GM19328 (cell line): ENCODE measurements around the gene AMDHD1.

ENCODE experiments used
- ATAC-seq: cut with Tn5 transposase; IDR thresholded peaks from one replicate; pipeline ENCODE4 v1.9.1; 2021; ENCODE audit warnings: mild to moderate bottlenecking, moderate library complexity; ENCODE audit not compliant: unreplicated experiment

The AMDHD1 gene

GRCh38 chr12:95943330-95943842 is at the start of gene AMDHD1:
AMDHD1 (plus strand) TSS chr12:95943331; CDS start chr12:95943399, 68 bp downstream.
- ATAC-seq, result peak; percentile 51

DNA sequence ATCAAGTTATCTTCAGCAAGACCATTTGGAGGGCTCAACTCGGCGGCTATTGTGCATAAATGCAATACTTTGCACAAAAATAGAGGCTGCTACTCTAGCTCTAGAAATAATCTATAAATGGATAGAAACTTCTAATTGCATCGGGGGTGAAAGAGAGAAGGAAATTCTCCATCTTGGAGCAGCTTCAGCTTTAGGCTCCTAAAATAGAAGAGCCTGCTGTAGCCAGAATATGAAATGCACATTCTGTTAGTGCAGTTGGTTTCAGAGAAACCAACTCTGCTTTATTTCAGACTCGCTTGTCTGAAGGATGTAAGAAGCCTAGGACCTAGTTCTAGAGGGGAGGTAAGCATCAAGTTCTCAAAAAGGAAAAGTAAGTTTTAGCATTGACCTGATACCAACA is 46.3 kb upstream of the AMDHD1 start:
- ATAC-seq, result no peak

DNA sequence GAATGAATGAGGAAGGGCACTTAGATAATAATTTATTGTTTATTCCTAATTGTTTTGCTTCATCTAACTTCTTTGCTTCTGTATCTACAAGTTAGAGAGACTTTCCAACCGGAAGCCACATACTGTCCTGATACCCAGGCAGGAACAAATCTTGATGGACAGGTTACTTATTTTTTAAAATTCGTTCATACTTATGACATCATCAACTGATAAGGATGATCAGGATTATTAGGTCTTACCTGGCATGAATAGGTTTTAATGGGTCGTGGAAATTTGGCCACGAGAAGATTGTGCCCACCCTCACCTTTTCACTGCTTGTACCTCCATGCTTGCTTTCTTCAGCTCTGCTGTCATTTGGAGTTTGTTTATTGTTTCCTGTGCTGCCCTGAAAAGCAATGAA is 45.0 kb upstream of the AMDHD1 start:
- no peak for ATAC-seq

GRCh38 chr12:95908573-95908972 is 34.6 kb upstream of the AMDHD1 start:
- no peak for ATAC-seq

DNA sequence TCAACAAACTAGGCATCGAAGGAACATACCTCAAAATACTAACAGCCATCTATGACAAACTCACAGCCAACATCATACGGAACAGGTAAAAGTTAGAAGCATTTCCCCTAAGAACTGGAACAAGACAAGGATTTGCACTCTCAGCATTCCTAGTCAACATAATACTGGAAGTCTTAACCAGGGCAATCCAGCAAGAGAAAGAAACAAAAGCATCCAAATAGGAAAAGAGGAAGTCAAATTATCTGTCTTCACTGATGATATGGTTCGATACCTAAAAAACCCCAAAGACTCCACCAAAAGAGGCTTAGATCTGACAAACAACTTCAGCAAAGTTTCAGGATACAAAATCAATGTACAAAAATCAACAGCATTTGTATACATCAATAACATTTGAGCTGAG is 33.3 kb upstream of the AMDHD1 start:
- no peak for ATAC-seq

DNA sequence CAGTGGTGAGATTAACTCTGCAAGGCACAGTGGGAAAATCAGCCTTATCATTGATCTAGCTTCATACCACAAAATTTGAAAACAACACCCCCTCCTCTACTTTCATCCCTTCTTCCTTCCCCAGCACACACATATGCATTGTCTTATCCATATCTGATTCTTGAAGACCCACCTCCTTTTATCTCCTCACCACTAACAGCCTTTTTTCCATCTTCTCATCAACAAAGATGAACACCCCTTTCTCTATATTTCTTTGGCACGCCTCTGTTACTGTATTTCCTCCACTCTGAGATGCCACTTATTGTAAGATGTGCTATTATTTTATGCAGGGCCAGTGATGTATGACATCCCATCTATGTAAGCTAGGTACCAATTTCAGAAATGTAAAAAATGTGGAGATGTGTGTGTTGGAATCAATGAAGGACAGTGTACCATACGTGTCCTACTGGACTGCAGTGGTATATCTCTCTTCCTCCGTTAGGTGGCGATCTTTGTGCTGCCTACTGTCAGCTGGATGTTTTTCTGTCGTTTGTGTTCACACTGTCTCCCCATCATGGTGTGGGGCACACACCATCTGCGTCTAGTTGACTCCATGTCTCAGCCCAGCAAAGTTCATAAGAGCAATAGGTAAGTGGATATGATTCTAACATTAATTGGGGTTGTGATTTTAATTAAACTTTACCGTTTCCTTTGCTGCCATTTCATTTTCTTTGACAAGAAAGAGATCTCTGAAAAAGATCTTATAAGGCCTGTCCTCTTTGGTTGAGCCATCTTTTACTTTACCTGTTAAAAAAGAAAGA is 24.7 kb upstream of the AMDHD1 start:
- no peak for ATAC-seq

DNA sequence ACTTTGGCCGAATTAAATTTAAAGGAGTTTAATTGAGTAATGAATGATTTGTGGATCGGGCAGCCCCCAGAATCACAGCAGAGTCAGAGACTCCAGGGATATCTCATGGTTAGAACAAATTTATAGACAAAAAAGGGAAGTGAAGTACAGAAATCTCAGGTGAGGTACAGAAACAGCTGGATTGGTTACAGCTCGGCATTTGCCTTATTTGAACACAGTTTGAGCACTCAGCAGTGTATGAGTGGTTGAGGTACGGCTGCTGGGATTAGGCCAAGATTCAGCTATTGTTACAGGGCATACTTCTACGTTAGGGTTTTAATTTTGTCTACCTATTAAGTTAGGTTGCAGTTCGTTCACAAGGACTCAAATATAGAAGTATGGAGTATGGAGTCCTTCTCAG is 24.0 kb upstream of the AMDHD1 start:
- no peak for ATAC-seq

DNA sequence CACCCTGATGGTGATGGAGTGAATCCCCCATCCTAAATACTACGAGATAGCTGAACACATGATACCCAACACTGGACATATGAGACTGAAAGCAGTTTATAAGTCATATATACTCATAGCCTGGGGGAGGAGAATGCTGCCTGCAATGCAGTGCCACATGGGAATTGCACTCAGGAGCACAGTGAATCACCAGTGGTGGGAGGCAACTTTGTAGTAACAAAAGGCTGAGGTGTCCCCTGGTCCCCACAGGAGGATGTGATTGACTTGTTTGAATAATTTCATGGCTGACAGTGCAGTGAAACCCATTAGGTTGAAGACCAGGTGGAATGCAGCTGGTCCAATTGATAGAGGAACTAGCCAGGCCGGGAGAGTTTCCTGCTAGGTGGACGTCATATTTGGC is 20.9 kb upstream of the AMDHD1 start:
- ATAC-seq, result no peak

GRCh38 chr12:95940514-95940913 is 2.6 kb upstream of the AMDHD1 start:
- ATAC-seq, result no peak

DNA sequence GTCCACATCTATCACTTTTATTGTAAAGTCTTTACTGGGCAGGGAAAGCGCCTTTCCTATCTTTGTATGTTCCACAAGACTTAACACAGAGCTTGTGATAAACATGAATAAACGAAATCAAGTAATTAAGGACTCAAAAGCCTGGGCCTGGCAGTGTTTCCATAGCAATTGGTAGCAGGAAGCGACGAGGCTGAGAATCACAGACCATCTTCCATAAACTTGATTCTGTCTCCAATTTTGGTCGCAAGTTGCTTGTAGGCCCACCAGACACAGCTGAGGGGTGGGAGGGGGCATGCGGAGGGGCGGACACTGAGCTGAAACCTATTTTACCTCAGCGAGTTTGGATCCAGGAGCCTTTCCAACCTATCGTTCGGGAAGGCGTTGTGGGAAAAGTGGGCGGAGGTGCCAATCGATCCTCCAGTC is 1.0 kb upstream of the AMDHD1 start:
- no peak for ATAC-seq

- ATAC-seq, result peak; percentile 97
These were observed 404 bp upstream of the AMDHD1 start, which contains the start of gene CCDC38 for GRCh38 chr12:95942524-95943329. CCDC38 (minus strand) TSS chr12:95942614; CDS start chr12:95936509, 6,105 bp downstream.

GRCh38 chr12:95944108-95944704 is 1.1 kb downstream of the AMDHD1 start:
- ATAC-seq, result no peak

DNA sequence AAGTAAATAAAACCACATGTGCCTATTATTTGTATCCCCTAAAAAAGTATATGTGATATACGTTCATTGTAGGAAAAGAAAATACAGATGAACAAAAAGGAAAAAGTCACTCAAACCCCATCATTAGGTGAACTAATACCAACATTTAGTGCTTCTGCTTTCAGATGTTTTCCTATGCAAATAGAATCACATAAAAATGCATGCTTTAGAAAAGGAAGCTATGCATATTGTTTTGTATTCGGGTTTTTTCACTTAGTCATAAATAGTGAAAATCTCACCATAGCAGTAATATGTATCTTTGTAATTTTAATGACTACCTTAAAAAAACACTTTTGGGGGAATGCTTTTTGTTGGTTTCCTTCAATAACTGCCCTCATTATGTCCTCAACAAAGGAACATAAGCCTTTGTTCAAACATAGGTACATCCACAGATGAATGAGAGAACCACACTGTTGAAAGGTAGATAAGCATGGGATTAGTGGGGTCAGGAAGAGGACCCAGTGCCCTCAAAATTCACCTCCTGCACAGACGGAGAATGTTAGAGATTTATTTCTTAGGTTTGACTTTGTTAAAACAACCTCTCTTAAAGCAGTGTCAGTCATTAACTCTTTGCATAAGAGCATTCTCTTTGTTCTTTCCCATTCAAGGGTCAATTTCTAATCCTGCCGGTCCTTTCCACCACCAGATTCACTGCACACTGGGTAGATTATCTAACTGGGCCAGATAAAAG is 6.5 kb downstream of the AMDHD1 start:
- ATAC-seq, result no peak

DNA sequence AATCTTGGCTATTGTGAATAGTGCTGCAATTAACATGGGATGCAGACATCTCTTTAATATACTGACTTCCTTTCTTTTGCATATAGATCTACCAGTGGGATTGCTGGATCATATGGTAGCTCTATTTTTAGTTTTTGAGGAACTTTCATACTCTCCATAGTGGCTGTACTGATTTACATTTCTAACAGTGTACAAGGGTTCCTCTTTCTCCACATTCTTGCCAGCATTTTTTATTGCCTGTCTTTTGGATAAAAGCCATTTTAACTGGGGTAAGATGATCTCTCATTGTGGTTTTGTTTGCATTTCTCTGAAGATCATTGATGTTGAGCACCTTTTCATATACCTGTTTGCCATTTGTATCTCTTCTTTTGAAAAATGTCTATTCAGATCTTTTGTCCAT is 8.4 kb downstream of the AMDHD1 start:
- ATAC-seq, result no peak

DNA sequence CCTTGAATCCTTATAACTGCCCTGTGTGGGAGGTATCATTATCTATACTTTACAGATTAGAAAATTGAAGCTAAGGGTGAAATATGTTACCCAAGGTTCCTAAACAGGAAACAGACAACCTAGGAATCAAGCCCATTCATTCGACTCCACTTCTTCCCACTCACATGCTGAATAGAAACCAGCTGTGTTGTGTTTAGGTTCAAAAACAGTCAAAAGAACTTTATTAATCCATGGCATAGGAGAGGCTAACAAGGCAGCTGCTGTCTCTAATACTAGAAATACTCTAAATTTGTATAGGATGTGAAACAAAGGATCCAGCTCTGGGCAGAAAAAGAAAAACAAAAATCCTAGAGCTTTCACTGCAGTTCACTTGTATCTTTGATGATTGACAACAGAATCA is 9.9 kb downstream of the AMDHD1 start:
- ATAC-seq, result no peak

DNA sequence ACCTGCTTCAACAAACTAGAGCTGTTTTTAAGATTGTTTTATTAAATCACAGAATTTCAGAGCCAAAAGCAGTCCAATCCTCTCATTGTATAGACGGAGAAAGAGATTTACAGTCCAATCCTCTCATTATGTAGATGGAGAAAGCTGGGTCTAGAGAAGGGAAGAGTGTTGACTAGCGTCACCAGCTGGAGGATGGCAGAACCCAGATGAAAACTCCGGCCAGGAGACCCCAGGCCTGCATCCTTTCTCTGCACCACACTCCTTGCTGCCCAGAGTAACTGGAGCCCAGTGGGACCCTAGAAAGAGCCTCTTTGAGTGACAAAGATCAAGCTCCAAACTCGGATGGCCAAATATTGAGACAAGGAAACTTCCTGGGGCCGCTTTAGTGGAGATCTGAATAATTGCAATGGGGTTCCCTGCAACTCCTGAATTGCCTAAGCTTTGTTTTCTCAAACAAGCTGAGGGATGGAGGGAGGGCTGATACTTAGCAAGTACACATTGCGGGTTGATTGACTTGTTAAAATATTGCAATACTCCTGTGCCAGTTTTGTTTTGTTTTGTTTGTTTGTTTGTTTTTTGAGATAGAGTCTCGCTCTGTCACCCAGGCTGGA is 12.5 kb downstream of the AMDHD1 start:
- no peak for ATAC-seq

DNA sequence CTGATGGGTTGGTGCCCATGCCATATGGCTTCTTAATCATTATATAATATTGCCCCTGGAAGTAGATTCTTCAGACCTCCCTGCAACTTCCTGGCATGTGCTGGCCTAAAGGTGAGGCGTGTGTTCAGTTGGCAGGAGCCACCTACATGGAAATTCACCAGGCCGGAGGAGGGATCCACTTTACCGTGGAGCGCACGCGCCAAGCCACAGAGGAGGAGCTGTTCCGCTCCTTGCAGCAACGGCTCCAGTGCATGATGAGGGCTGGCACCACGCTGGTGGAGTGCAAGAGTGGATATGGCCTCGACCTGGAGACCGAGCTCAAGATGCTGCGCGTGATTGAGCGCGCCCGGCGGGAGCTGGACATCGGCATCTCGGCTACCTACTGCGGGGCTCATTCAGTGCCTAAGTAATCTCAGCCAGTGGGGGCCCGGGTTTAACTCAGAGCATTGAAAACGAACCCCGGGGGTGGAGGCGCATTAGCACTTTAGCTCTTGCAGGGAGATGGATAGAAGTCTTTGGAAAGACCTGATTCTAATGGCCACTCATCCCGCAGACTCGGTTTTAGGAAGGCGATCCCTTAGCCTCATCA is 13.5 kb downstream of the AMDHD1 start:
- no peak for ATAC-seq

GRCh38 chr12:95959107-95959506 is 16.0 kb downstream of the AMDHD1 start:
- ATAC-seq, result no peak

GRCh38 chr12:95960241-95960640 is 17.1 kb downstream of the AMDHD1 start:
- ATAC-seq, result no peak

DNA sequence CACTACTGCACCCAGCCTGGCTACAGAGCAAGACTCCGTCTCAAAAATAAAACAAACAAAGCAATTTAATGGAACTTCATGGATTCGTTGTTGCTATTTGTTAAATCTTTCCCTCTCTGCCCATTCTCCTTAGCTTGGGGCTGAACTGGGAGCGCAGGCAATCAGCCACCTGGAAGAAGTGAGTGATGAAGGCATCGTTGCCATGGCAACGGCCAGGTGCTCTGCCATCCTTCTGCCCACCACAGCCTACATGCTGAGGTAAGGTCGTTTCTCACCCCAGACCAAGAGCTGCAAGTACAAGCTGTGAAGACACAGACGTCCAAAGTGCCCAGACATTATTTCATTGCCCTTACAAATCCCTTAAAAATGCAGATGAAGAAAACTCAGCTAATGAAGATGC is 19.1 kb downstream of the AMDHD1 start:
- no peak for ATAC-seq
